Memory B cell (primary cell): Measurements from ENCODE around the gene GLIS2.
"Not testable (repeated sequence)": the region's sequence is repeated elsewhere in the genome, so short reads cannot be mapped to it uniquely, and the experiment has no call there.

Source experiments
- ATAC-seq: fragments of 150-1000 bp; cut with Tn5 transposase; 2 replicates; pipeline ENCODE4 v1.10.0; 2021; ENCODE audit warnings: low read depth, mild to moderate bottlenecking, moderate library complexity
- DNase-seq, 2 donors: peaks; one replicate each; pipeline ENCODE4 v3.0.0; 2022; ENCODE audit warnings: low spot score in 2 of 2
- H3K27ac Mint-ChIP-seq: one replicate; pipeline ENCODE4 v1.8.0; 2022; ENCODE audit warnings: mild to moderate bottlenecking, moderate library complexity, mixed read lengths
- H3K27me3 Mint-ChIP-seq: one replicate; pipeline ENCODE4 v1.8.0; 2022; ENCODE audit warnings: mixed read lengths
- H3K36me3 Mint-ChIP-seq: one replicate; pipeline ENCODE4 v1.8.0; 2022; ENCODE audit warnings: mild to moderate bottlenecking, mixed read lengths
- H3K4me1 Mint-ChIP-seq: one replicate; pipeline ENCODE4 v1.8.0; 2022; ENCODE audit warnings: mixed read lengths
- H3K4me3 Mint-ChIP-seq: one replicate; pipeline ENCODE4 v1.8.0; 2022; ENCODE audit warnings: mild to moderate bottlenecking, moderate library complexity, mixed read lengths
- H3K9me3 Mint-ChIP-seq: one replicate; pipeline ENCODE4 v1.8.0; 2022; ENCODE audit warnings: mixed read lengths

GLIS2 gene

GRCh38 chr16:4332623-4333307 is 16.9 kb downstream of the GLIS2 start:
- Mint-ChIP-seq H3K27ac (no peak overlapping the region), H3K4me3 (no peak overlapping the region), H3K36me3 (no peaks in the 10 kb centered on the region), H3K9me3 (no peaks in the 10 kb centered on the region), H3K27me3 (no peaks in the 10 kb centered on the region), H3K4me1 (peaks cover 5% of the 10 kb centered on the region)
- DNase-seq (no peak), ATAC-seq (no peak)

GRCh38 chr16:4333308-4333638 is 17.4 kb downstream of the GLIS2 start:
- H3K27ac Mint-ChIP-seq: no peak overlapping the region
- DNase-seq: no peak
- H3K4me1 Mint-ChIP-seq: peaks cover 3% of the 10 kb centered on the region
- H3K9me3 Mint-ChIP-seq: no peaks in the 10 kb centered on the region
- no peak for ATAC-seq
- H3K36me3 Mint-ChIP-seq: no peaks in the 10 kb centered on the region
- no peak overlapping the region for H3K4me3 Mint-ChIP-seq
- no peaks in the 10 kb centered on the region for H3K27me3 Mint-ChIP-seq

DNA sequence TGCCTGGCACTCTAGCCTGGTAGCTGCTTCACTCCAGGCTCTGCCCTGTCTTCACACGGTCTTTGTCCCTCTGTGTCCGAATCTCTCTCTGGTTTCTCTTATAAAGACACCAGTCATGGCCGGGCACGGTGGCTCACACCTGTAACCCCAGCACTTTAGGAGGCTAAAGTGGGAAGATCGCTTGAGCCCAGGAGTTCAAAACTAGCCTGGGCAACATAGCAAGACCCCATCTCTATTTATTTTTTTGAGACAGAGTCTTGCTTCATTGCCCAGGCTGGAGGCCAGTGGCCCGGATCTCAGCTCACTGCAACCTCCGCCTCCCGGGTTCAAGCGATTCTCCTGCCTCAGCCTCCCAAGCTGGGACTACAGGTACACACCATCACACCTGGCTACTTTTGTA is 17.8 kb downstream of the GLIS2 start:
- not testable (repeated sequence) for H3K4me1 Mint-ChIP-seq, H3K36me3 Mint-ChIP-seq, H3K27me3 Mint-ChIP-seq, ATAC-seq, H3K4me3 Mint-ChIP-seq, H3K27ac Mint-ChIP-seq, DNase-seq, H3K9me3 Mint-ChIP-seq

- no peaks in the 10 kb centered on the region for H3K36me3 Mint-ChIP-seq
- ATAC-seq (no peak), DNase-seq (no peak)
- H3K27me3 Mint-ChIP-seq: no peaks in the 10 kb centered on the region
- no peak overlapping the region for H3K4me3 Mint-ChIP-seq
- H3K9me3 Mint-ChIP-seq: no peaks in the 10 kb centered on the region
- H3K4me1 Mint-ChIP-seq: no peaks in the 10 kb centered on the region
- H3K27ac Mint-ChIP-seq: no peak overlapping the region
Measured at GRCh38 chr16:4334724-4335495, 19.0 kb downstream of the GLIS2 start.

- no peak for ATAC-seq
- no peaks in the 10 kb centered on the region for H3K27me3 Mint-ChIP-seq
- no peaks in the 10 kb centered on the region for H3K36me3 Mint-ChIP-seq
- H3K27ac Mint-ChIP-seq: no peak overlapping the region
- no peak for DNase-seq
- no peak overlapping the region for H3K4me3 Mint-ChIP-seq
- H3K4me1 Mint-ChIP-seq: no peaks in the 10 kb centered on the region
- no peaks in the 10 kb centered on the region for H3K9me3 Mint-ChIP-seq
Measured at GRCh38 chr16:4336701-4337539, 21.1 kb downstream of the GLIS2 start.

DNA sequence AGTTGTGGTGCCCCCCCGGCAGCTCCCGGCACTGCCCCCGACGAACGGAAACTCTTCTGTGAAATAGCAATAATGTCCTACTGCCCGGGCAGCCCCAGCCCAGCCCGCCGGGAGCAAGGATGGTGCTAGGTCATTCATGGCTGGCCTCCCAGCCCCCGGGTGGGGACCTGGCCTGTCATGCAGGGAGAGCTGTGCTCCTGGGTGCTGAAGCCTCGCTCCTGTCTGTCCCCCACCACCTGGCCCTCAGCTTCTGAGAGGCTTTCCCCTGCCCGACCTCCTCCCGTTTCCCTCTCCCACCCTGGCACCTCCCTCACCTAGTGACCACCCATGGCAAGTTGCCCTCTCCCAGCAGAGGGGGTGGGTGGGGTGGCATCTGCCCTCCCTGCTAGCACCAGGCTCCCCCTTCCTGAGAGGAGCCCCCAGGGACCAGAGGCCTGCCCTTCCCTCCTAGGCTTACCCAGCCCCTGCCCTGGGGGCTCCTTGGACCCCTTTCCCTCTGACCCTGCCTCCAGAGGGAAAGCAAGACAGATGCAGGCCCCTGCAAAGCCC is 21.7 kb downstream of the GLIS2 start:
- Mint-ChIP-seq H3K4me1 (no peaks in the 10 kb centered on the region), H3K27me3 (no peaks in the 10 kb centered on the region), H3K4me3 (no peak overlapping the region), H3K36me3 (no peaks in the 10 kb centered on the region), H3K9me3 (no peaks in the 10 kb centered on the region), H3K27ac (no peak overlapping the region)
- DNase-seq: no peak
- ATAC-seq: no peak

DNA sequence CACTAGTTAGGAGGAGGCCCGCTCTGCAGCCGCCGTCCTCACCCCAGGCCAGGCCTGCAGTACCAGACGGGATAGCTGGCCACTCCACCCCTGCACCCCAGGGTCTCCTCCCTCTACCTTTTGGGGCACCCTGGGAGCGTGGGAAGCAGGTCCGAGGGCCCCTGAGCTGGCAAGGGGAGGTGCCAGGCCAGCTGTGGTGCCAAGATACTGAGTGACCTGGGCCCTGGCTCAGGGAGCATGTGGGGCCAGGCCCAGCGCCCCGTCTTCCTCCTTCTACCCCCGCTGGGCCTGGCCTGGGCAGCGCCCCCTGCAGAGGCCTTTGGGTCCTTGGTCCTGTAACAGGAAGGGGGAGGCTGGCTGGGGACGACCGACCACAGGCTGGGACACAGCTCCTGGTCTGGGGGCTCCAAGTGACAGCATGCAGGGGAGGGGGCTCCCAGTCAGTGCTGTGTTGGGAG is 22.3 kb downstream of the GLIS2 start:
- H3K27me3 Mint-ChIP-seq: no peaks in the 10 kb centered on the region

DNA sequence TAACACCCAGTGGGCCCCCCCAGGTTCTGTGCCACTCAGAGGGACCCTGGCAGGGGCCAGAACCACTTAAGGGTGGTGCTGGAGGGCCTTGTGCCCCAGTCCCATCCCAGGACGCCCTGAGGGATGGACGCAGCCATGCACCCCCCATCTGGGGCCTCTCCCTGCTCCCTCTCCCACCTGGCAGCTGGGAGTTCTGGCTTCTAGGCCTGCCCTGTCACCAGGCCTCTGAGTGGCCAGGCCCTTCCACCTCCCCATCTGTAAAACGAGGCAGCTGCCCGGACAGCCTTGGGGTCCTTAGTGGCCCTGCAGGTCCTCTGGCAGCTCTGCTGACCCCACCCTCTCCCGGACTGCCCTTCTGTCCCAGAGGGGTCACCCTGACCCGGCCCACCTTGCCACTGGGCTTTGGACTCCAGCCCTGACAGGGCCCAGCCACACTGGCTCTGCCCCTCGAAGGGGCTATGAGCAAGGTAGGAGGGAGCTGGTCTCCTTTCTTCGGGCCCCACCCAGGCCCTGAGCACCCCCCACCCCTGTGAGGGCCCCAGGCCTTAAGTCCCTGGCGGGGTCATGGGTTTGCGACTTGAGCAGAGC is 22.9 kb downstream of the GLIS2 start:
- Mint-ChIP-seq H3K4me1 (no peaks in the 10 kb centered on the region), H3K27ac (no peak overlapping the region), H3K9me3 (no peaks in the 10 kb centered on the region), H3K4me3 (no peak overlapping the region), H3K36me3 (no peaks in the 10 kb centered on the region), H3K27me3 (no peaks in the 10 kb centered on the region)
- DNase-seq: no peak
- no peak for ATAC-seq

More for the DNA sequence above, 22.3 kb downstream of the GLIS2 start:
- Mint-ChIP-seq H3K4me3 (no peak overlapping the region), H3K4me1 (no peaks in the 10 kb centered on the region), H3K36me3 (no peaks in the 10 kb centered on the region), H3K9me3 (no peaks in the 10 kb centered on the region), H3K27ac (no peak overlapping the region)
- ATAC-seq: no peak
- DNase-seq: no peak

- Mint-ChIP-seq H3K4me3 (no peak overlapping the region), H3K4me1 (no peaks in the 10 kb centered on the region), H3K27ac (no peak overlapping the region), H3K9me3 (no peaks in the 10 kb centered on the region), H3K36me3 (no peaks in the 10 kb centered on the region), H3K27me3 (no peaks in the 10 kb centered on the region)
- no peak for ATAC-seq
- DNase-seq: no peak
Measured at GRCh38 chr16:4339455-4339854, 23.6 kb downstream of the GLIS2 start.

- ATAC-seq (no peak), DNase-seq (no peak)
- no peaks in the 10 kb centered on the region for H3K27me3 Mint-ChIP-seq
- no peaks in the 10 kb centered on the region for H3K9me3 Mint-ChIP-seq
- no peak overlapping the region for H3K4me3 Mint-ChIP-seq
- H3K36me3 Mint-ChIP-seq: no peaks in the 10 kb centered on the region
- H3K27ac Mint-ChIP-seq: no peak overlapping the region
- peaks cover 3% of the 10 kb centered on the region for H3K4me1 Mint-ChIP-seq
Measured at GRCh38 chr16:4339909-4340308, 24.0 kb downstream of the GLIS2 start.

DNA sequence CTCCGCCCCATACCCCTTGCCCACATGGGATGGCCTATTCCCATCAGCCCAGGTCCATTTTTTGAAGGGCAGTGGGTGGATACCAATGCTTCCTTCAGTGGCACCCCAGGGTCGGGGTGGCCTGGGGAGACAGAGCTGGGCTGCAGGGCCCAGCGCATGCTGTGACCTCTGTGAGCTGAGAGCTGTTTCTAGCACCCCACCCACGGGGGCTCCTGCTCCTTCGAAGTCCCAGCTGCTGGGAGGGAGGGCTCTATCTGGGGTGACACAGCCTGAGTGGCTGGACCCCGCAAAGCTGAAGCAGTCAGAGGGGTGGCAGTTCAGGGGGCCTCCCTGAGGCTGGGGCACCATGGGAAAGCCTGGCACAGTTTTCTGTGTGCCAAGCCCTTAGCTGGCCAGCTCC is 24.6 kb downstream of the GLIS2 start:
- ATAC-seq (no peak), DNase-seq (no peak)
- H3K4me3 Mint-ChIP-seq: no peak overlapping the region
- H3K36me3 Mint-ChIP-seq: no peaks in the 10 kb centered on the region
- no peaks in the 10 kb centered on the region for H3K9me3 Mint-ChIP-seq
- no peak overlapping the region for H3K27ac Mint-ChIP-seq
- no peaks in the 10 kb centered on the region for H3K27me3 Mint-ChIP-seq
- H3K4me1 Mint-ChIP-seq: peaks cover 3% of the 10 kb centered on the region

DNA sequence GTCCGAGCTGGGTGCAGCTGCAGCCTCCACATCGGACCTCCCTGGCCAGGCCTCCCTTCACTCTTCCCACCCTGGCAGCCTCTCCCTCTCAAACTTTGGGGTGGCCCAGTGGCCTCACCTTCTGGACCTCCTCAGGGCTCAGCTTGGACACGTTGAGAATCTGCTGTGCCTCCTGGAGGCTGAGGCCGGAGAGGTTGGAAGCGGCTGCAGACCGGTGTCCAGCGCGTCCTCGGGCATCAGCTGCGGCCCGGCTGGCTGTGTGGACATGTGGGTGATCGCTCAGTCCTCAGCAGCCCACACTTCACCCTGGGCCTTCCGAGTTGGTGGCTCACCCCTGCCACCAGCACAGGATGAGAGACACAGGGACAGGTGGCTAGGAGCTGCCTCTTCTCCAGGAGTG is 25.4 kb downstream of the GLIS2 start:
- DNase-seq: no peak
- no peaks in the 10 kb centered on the region for H3K9me3 Mint-ChIP-seq
- H3K4me3 Mint-ChIP-seq: no peak overlapping the region
- no peak overlapping the region for H3K27ac Mint-ChIP-seq
- H3K4me1 Mint-ChIP-seq: peaks cover 3% of the 10 kb centered on the region
- H3K36me3 Mint-ChIP-seq: no peaks in the 10 kb centered on the region
- no peak for ATAC-seq
- H3K27me3 Mint-ChIP-seq: no peaks in the 10 kb centered on the region

GRCh38 chr16:4342866-4343744 is 27.2 kb downstream of the GLIS2 start:
- H3K27ac Mint-ChIP-seq: peak overlapping the region; percentile 75
- ATAC-seq: no peak
- no peaks in the 10 kb centered on the region for H3K9me3 Mint-ChIP-seq

More at GRCh38 chr16:4342866-4343744, 27.2 kb downstream of the GLIS2 start:
- H3K36me3 Mint-ChIP-seq: no peaks in the 10 kb centered on the region
- no peaks in the 10 kb centered on the region for H3K27me3 Mint-ChIP-seq
- no peak for DNase-seq
- peaks cover 3% of the 10 kb centered on the region for H3K4me1 Mint-ChIP-seq
- no peak overlapping the region for H3K4me3 Mint-ChIP-seq
